Adipocyte (in vitro differentiated cells): ENCODE results near the gene NF1.
A peak's percentile ranks its signal among the peaks of the same experiment; 100 is the strongest.

Experiments
- DNase-seq: peaks from one replicate; pipeline ENCODE4 v3.0.0-alpha.2; 2015; ENCODE audit warnings: low read depth
- H3K27me3 ChIP-seq: replicated peaks from 2 replicates; pipeline ENCODE4 v1.7.0; 2013; ENCODE audit warnings: mild to moderate bottlenecking, low read length, moderate library complexity; ENCODE audit not compliant: control insufficient read depth, insufficient read depth
- H3K36me3 ChIP-seq: 2 replicates; pipeline ENCODE4 v1.7.0; 2013; ENCODE audit warnings: low read length, mild to moderate bottlenecking, moderate library complexity; ENCODE audit not compliant: control insufficient read depth, insufficient read depth, severe bottlenecking
- H3K4me1 ChIP-seq: 2 replicates; pipeline ENCODE4 v1.7.0; 2013; ENCODE audit warnings: mild to moderate bottlenecking, low read length, moderate library complexity; ENCODE audit not compliant: control insufficient read depth, insufficient read depth
- H3K4me3 ChIP-seq: 2 replicates; pipeline ENCODE4 v1.7.0; 2013; ENCODE audit warnings: mild to moderate bottlenecking, low read length, moderate library complexity
- H3K9ac ChIP-seq: 2 replicates; pipeline ENCODE4 v1.7.0; 2013; ENCODE audit warnings: mild to moderate bottlenecking, low read length, moderate library complexity
- H3K9me3 ChIP-seq: 2 replicates; pipeline ENCODE4 v1.7.0; 2013; ENCODE audit warnings: mild to moderate bottlenecking, low read length, moderate library complexity; ENCODE audit not compliant: control insufficient read depth

NF1 gene

DNA sequence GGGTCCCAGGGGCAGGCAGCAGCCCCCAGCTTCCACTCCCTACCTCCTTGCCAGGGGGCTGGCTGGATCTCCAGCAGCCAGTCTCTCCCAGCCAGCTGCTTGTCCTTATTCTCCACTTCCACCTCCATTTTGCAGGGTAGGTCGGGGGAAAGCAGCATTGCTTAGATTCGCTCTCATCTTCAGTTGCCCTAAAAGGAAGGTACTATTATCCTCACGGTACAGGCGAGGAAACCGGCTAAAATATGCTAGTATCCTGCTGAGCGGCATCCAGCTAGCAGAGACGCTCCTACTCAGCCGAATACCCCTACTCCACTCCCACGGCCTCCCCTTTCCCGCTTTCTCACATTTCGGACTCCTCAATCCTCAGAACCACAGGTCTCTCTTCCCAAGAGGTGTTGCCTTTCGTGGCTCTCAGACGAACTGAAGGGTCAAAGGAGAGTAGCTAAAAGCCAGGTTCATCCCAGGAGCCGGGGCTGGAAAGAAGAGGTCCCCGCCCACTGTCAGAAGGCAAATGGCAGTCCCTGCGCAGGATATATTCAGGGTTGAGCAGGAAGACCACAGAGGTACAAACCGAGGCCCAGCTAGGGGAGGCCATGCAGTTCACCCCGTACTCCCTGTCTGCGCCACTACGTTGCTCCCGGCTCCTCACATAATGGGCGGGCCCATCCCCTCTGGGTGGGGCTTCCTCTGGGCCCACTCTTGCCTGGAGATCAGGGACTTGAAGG, 295.0 kb downstream of the NF1 start:
- DNase-seq = no peak
- H3K4me1 ChIP-seq = no peaks in the 10 kb centered on the region
- no peaks in the 10 kb centered on the region for H3K9me3 ChIP-seq
- no peak overlapping the region for H3K4me3 ChIP-seq
- peaks cover 33% of the 10 kb centered on the region for H3K27me3 ChIP-seq
- H3K36me3 ChIP-seq = no peaks in the 10 kb centered on the region
- H3K9ac ChIP-seq = no peak overlapping the region

DNA sequence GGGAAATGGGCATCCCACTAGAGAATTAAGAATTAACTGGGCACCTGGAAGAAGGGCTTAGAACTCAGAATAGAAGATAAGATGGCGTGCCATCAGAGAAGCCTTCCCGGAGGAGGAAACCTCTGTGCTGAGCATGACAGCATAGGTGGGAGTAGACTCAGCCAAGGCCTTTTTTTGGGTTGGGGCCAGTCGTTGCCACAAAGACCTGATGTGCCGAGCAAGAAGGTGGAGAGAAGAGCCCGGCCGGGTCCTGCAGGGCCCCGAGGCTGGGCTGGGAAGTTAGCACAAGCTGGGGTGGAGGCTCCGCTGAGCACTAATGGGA, 295.6 kb downstream of the NF1 start:
- DNase-seq = no peak
- no peak overlapping the region for H3K4me3 ChIP-seq
- no peak overlapping the region for H3K9ac ChIP-seq
- H3K9me3 ChIP-seq = no peaks in the 10 kb centered on the region
- H3K36me3 ChIP-seq = no peaks in the 10 kb centered on the region
- peaks cover 35% of the 10 kb centered on the region for H3K27me3 ChIP-seq
- H3K4me1 ChIP-seq = no peaks in the 10 kb centered on the region

DNA sequence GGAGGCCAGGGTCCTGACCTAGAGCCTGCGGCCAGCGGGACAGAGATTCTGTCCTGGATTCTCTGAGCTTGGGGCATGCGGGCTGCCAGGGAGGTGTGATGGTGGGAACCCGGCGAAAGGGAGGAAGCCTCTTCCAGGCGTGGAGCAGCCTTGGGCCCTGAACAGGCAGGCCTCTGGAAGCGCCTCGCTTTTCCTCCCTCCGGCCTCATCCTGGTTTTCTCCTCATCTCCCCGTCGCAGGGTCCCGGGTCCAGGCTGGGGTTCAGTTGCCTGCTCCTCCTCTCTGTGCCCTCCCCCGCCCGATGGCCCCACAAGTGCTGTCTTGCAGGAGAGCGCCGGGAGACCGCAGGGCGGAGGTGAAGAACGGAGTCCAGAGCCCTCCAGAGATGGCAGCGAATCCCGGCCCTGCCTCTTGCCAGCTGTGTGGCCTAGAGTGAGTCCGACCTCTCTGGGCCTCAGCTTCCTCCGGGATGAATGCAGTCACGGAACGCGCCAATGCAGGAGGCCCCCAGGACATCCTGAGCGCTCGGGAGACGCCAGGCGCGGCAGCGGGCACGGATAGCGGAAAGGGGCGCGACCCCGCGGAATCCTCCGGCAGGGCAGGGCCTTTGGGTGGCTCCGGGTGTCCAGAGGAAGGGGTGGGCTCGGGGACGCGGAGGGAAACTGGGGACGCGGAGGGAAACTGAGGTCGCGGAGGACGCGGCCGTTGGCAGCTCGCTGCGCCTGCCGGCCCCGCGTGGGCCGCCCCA, 296.1 kb downstream of the NF1 start:
- Histone ChIP-seq H3K36me3 (no peaks in the 10 kb centered on the region), H3K4me3 (peak overlapping the region; percentile 44), H3K9ac (no peak overlapping the region), H3K9me3 (no peaks in the 10 kb centered on the region), H3K27me3 (peaks cover 38% of the 10 kb centered on the region), H3K4me1 (no peaks in the 10 kb centered on the region)
- DNase-seq = peak; percentile 7

DNA sequence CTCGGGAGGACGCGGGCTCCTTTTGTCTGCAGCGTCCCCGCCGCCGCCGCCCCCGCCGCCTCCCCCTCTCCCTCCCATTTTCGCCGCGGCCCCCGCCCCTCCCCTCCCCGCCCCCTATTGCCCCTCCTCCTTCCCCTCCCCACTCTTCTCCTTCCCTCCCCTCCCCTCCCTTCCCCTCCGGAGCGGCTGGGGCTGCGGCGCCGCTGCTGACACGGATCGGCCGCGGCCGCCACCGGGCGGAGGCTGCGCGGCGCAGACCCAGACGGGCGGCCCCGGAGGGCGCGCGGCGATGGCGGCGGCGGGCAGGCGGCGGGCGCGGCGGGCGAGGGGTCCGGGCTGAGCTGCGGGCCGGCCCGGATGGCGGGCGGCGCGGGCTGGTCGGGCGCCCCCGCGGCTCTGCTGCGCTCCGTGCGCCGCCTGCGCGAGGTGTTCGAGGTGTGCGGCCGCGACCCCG, 296.7 kb downstream of the NF1 start, which contains the start of gene RAB11FIP4:
Gene RAB11FIP4 (plus strand): TSS at position 180 of the 454 bp plus-strand sequence. CDS start 178 bp downstream, at position 358.
- Histone ChIP-seq H3K9ac (no peak within 1 kb of the TSS), H3K9me3 (no peaks in the 10 kb centered on the region), H3K27me3 (peaks cover 38% of the 10 kb centered on the region), H3K36me3 (no peaks in the 10 kb centered on the region), H3K4me1 (no peaks in the 10 kb centered on the region), H3K4me3 (peak within 1 kb of the TSS; percentile 44)
- DNase-seq = peak; percentile 59

DNA sequence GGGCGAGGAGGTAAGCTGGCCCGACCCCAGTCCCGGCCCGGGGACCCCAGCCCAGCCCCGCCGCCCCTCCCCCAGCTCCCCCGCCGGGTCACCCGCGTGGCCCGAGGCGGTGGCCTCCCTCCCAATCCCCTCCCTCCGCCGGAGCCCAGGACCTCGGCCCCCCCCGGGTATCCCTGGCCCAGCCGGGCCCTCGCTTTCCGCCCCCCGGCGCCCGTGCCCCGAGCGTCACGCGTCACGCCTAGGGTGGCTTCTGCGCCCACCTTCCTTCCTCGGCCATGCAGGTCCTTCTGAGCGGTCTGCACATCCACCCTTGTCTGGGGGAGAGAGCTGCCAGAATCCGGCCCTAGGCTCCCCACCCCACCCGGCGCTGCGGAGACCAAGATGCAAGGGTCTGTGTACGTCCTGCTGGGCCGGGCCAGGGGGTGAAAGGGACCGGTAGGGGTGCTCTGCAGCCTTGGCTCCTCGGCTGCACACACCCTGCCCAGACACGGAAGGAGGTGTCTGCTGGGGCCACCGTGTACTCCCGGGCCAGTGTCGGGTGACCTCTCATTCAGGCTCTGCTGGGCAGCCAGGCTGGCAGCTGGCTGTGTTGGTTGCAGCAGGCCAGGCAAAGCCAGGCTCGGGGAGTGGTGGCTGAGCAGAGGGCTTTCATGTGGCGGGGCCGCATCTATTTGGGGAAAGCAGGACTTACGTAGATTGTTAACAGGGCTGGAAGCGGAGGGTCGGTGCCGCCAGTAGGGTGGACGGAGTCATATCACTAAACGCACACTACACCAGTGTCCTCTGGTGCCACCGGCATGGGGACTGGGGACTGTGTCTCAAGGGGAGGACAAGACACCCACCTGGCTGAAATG, 297.5 kb downstream of the NF1 start:
- Histone ChIP-seq H3K9ac (no peak overlapping the region), H3K4me1 (no peaks in the 10 kb centered on the region), H3K36me3 (no peaks in the 10 kb centered on the region), H3K9me3 (no peaks in the 10 kb centered on the region), H3K4me3 (no peak overlapping the region), H3K27me3 (peaks cover 38% of the 10 kb centered on the region)
- DNase-seq = no peak

DNA sequence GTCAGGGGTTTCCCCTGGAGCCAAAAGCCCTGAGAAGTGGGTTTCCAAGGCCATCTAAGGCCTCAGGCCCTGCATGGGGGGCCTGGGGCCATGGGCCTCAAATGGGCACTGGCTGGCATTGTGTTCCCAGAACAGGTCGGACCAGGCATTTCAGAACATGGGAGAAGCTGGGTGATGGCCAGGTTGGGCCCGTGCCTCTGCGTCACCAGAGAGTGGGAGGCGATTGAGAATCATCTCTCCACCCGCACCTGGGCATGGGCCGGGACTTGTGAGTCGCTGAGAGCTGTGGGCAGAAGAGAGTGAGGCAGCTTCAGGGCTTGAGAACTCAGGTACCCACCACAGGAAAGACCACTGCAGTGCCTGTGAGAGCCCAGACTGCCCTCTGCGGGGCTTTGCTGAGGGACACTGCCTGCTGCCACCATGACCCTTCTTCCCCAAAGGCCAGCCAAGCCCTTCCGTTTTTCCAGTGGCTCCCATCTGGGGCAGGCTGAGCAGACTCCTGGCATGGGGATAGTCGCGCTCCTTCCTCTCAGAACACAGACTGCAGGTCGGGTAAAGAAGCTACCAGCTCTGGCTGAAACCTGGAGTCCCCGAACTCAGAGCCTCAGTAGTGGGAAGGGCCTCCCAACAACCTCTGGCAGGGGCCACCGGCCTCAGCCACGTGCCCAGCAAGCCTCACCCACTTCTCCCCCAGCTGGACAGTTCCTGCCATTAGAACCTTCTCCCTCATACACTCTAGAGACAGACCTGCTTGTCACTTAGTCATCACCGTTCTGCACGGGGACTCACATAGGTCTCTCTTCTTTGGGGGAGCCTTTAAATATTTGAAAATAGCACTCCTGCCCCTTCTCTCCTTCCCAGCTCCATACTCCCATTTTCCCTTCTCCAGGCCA, 298.3 kb downstream of the NF1 start:
- H3K4me3 ChIP-seq = no peak overlapping the region
- H3K9ac ChIP-seq = no peak overlapping the region
- H3K27me3 ChIP-seq = peaks cover 38% of the 10 kb centered on the region

DNA sequence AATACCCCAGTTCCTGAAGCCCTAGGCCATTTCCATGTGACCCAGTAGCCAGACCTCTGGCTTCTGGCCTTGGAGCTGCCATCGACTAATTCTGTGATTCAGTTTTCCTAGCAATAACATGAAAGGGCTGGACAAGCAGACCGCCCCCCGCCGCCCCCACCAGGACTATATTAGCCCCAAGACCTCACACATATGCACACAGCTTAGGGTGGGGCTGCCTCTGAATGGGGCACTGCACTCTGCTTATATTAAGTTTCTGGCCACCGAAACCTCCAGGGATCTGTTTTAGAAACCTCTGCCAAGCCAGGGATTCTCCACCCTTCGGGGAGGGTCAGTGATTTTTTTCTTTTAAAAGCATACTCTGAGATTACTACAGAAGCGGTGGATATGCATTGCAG, 299.0 kb downstream of the NF1 start:
- no peak for DNase-seq
- Histone ChIP-seq H3K9ac (no peak overlapping the region), H3K36me3 (no peaks in the 10 kb centered on the region), H3K4me3 (no peak overlapping the region), H3K27me3 (peaks cover 38% of the 10 kb centered on the region), H3K9me3 (no peaks in the 10 kb centered on the region), H3K4me1 (no peaks in the 10 kb centered on the region)

More for the DNA sequence above, 298.3 kb downstream of the NF1 start:
- DNase-seq = no peak
- H3K9me3 ChIP-seq = no peaks in the 10 kb centered on the region
- no peaks in the 10 kb centered on the region for H3K4me1 ChIP-seq
- no peaks in the 10 kb centered on the region for H3K36me3 ChIP-seq

DNA sequence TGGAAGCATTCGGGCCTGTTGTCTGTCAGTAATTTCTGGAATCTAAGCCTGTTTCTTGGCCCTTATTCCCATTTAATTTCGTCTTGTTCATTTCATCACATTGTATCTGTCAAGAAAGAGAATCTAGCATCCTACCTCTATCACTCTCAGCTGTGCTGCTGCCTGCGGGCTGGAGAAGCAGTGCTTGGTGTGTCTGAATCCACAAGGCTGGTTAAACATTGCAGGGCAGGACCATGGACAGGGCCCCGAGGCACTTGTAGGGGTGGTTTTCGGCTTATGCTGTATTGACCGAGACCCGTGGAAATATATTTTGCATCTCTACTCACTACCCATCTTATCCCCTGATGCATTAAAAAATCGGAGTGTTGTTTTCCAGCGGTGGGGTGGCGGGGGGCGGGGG, 299.8 kb downstream of the NF1 start:
- Histone ChIP-seq H3K4me1 (no peaks in the 10 kb centered on the region), H3K36me3 (no peaks in the 10 kb centered on the region), H3K27me3 (peaks cover 36% of the 10 kb centered on the region), H3K4me3 (no peak overlapping the region), H3K9ac (no peak overlapping the region), H3K9me3 (no peaks in the 10 kb centered on the region)
- DNase-seq = peak; percentile 79

DNA sequence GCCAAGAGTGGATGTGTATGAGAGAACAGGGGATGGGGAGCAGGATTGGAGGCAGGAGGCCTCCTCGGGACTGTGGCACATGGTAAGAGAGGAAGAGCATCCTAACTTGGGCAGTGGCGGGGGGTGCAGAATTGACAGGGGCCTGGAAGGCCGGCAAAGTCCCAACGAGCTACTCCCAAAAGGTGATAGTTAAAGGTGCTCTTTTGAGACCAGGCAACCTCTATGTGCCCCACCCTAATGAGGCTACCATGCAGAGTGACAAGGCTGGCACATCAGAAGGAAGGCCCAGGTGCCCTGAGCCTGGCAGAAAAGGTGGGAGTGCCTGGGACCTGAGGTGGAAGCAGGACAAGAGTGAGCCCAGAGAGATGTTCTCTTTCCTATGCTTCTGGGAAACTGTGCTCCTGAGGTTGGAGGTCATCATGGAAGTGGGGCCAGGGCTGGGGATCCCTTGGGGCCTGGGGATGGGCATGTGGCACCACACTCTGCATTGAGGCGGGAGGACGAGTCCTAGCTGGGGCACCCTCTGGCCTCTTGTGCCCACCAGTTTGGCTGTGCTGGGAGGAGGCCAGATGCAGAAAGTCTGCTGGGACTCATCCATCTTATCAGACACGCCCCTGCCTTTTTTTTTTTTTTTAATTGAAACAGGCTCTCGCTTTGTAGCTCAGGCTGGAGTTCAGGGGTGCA, 302.6 kb downstream of the NF1 start:
- Histone ChIP-seq H3K9me3 (no peaks in the 10 kb centered on the region), H3K4me3 (no peak overlapping the region), H3K4me1 (no peaks in the 10 kb centered on the region), H3K27me3 (peaks cover 40% of the 10 kb centered on the region), H3K9ac (no peak overlapping the region), H3K36me3 (no peaks in the 10 kb centered on the region)
- DNase-seq = no peak
